ENCODE data around the gene COLEC11. TPM values are rescaled to one million over a fixed set of nuclear protein-coding genes. Genes with fewer than 3 reads are reported as not detected.

The COLEC11 gene
- total RNA-seq, 1 experiment from 2014 or later, result 0.39 TPM

- Histone ChIP-seq H3K56ac (ENCODE audit: insufficient read length, low read depth, low read length) (no peak overlapping the region), H3K23me2 (ENCODE audit: insufficient read length, low read depth, low read length, poor library complexity, severe bottlenecking) (no peaks in the 10 kb centered on the region), H3K14ac (ENCODE audit: insufficient read depth, low read length) (no peak overlapping the region; the same call in 1 of the 2 replicates), H3K4ac (ENCODE audit: low read depth, low read length) (no peak overlapping the region), H3K9me3 (ENCODE audit: control insufficient read depth, low read depth, low read length) (no peaks in the 10 kb centered on the region), H2AFZ (ENCODE audit: low read length) (no peak overlapping the region), H2AK5ac (ENCODE audit: insufficient read length, low read length) (no peak overlapping the region), H4K8ac (replicated peaks; ENCODE audit: insufficient read length, low read depth, low read length) (no peak overlapping the region), H2BK12ac (ENCODE audit: insufficient read length, low read depth, low read length) (no peak overlapping the region), H2BK5ac (ENCODE audit: insufficient read length, low read length) (no peak overlapping the region), H3K27me3 (ENCODE audit: insufficient read depth, low read length) (no peaks in the 10 kb centered on the region), H3K79me2 (ENCODE audit: insufficient read depth, low read length) (no peaks in the 10 kb centered on the region), H3K4me1 (ENCODE audit: insufficient read depth, low read length) (no peaks in the 10 kb centered on the region), H2BK120ac (ENCODE audit: low read depth, low read length, poor library complexity, severe bottlenecking) (no peak overlapping the region), H3K4me2 (ENCODE audit: insufficient read depth, insufficient read length, low read length) (no peak overlapping the region), H3T11ph (ENCODE audit: low read length) (no peak overlapping the region), H3K27ac (ENCODE audit: insufficient read length, low read depth, low read length) (no peak overlapping the region), H4K5ac (ENCODE audit: insufficient read length, low read depth, low read length) (peak overlapping the region; percentile 51), H2BK15ac (ENCODE audit: low read depth, low read length) (no peak overlapping the region), H3K79me1 (ENCODE audit: insufficient read depth, low read depth, low read length, poor library complexity, severe bottlenecking) (no peaks in the 10 kb centered on the region), H3K9ac (ENCODE audit: extremely low read depth, insufficient read length, low read length) (no peak overlapping the region), H3K23ac (ENCODE audit: insufficient read length, low read depth, low read length) (no peak overlapping the region), H4K20me1 (ENCODE audit: control insufficient read depth, insufficient read depth, insufficient read length) (no peaks in the 10 kb centered on the region), H4K91ac (ENCODE audit: insufficient read length, low read depth, low read length) (no peak overlapping the region), H3K18ac (ENCODE audit: insufficient read length, low read depth, low read length) (no peak overlapping the region), H2BK20ac (ENCODE audit: low read depth, low read length, poor library complexity, severe bottlenecking) (no peak overlapping the region)
- no CpG with 5 or more reads among the region's 16 CpGs for WGBS (ENCODE audit: extremely low coverage, insufficient read length, low lambda C conversion rate)
- no peak overlapping the region for H3K4me3 Mint-ChIP-seq
- peaks cover 12 to 45% (median 27%) of the 10 kb centered on the region in 3 experiments for H3K36me3 Mint-ChIP-seq (ENCODE audit: insufficient read depth in 1 of 3, low read depth in 3 of 3)
- no peak for DNase-seq
- TF ChIP-seq, protein P1, sequence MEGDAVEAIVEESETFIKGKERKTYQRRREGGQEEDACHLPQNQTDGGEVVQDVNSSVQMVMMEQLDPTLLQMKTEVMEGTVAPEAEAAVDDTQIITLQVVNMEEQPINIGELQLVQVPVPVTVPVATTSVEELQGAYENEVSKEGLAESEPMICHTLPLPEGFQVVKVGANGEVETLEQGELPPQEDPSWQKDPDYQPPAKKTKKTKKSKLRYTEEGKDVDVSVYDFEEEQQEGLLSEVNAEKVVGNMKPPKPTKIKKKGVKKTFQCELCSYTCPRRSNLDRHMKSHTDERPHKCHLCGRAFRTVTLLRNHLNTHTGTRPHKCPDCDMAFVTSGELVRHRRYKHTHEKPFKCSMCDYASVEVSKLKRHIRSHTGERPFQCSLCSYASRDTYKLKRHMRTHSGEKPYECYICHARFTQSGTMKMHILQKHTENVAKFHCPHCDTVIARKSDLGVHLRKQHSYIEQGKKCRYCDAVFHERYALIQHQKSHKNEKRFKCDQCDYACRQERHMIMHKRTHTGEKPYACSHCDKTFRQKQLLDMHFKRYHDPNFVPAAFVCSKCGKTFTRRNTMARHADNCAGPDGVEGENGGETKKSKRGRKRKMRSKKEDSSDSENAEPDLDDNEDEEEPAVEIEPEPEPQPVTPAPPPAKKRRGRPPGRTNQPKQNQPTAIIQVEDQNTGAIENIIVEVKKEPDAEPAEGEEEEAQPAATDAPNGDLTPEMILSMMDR (conservative IDR thresholded peaks at IDR 0.05), result no peak
- H3K4me1 Mint-ChIP-seq, result no peaks in the 10 kb centered on the region
- no peaks in the 10 kb centered on the region for H3K27me3 Mint-ChIP-seq (ENCODE audit: low read depth)
- H3K27ac Mint-ChIP-seq, result peak overlapping the region in 1 of 3 experiments; percentile 15; a peak in 2 of 7 replicates
- H3K9me3 Mint-ChIP-seq, result peaks cover 4% of the 10 kb centered on the region in 2 experiments
Observed at GRCh38 chr2:3586220-3586619, 8.7 kb upstream of the COLEC11 start.

Measured in H9 (cell line).